ENCODE results near the gene CAB39L. TPM values are rescaled to one million over a fixed set of nuclear protein-coding genes. Genes with fewer than 3 reads are reported as not detected.

CAB39L gene
- total and polyA plus RNA-seq, 2 of the 13 experiments (the other 11 are each of a cell fraction or from before 2014, with no cell fraction given), result 3.1 to 6.1 TPM

GRCh38 chr13:49464085-49464484, 20.2 kb upstream of the CAB39L start:
- WGBS (ENCODE audit: low lambda C conversion rate), result 64% methylated on average over 1 of the region's 1 CpG
- TF ChIP-seq ZNF782 (CRISPR knock-in tag; IDR thresholded peaks at IDR 0.05; ENCODE audit: borderline replicate concordance) (no peak), ZSCAN30 (CRISPR knock-in tag; IDR thresholded peaks at IDR 0.05) (no peak), PATZ1 (CRISPR knock-in tag; IDR thresholded peaks at IDR 0.05) (no peak), ZNF576 (CRISPR knock-in tag; IDR thresholded peaks at IDR 0.05) (no peak), ARNT2 (CRISPR knock-in tag; IDR thresholded peaks at IDR 0.05; ENCODE audit: low read depth) (no peak), RNF2 (conservative IDR thresholded peaks at IDR 0.05; ENCODE audit: low read depth) (no peak), ZNF768 (CRISPR knock-in tag; IDR thresholded peaks at IDR 0.05) (no peak), ZNF710 (CRISPR knock-in tag; IDR thresholded peaks at IDR 0.05; ENCODE audit: borderline replicate concordance) (no peak), UBTF (CRISPR knock-in tag; IDR thresholded peaks at IDR 0.05) (no peak), KDM5A (IDR thresholded peaks at IDR 0.05; ENCODE audit: borderline replicate concordance, low read length) (no peak), ZNF121 (CRISPR knock-in tag; IDR thresholded peaks at IDR 0.05) (no peak), ZMYM4 (CRISPR knock-in tag; IDR thresholded peaks at IDR 0.05) (no peak), MED13 (CRISPR knock-in tag; IDR thresholded peaks at IDR 0.05) (no peak), ZNF10 (CRISPR knock-in tag; IDR thresholded peaks at IDR 0.05; ENCODE audit: borderline replicate concordance, low read depth) (no peak)
- Histone ChIP-seq H3K4me3 (replicated peaks in 1 of 3; ENCODE audit: insufficient read depth in 1 of 3, low read depth in 2 of 3, low read length in 3 of 3) (no peak overlapping the region), H3K36me3 (replicated peaks in 1 of 2; ENCODE audit: control insufficient read depth in 1 of 2, insufficient read depth in 2 of 2, low read length in 2 of 2) (peaks cover 8 to 20% of the 10 kb centered on the region in 2 experiments), H3K4me1 (ENCODE audit: insufficient read depth, low read length) (peaks cover 40% of the 10 kb centered on the region), H3K79me2 (ENCODE audit: insufficient read depth, low read length) (no peaks in the 10 kb centered on the region), H4K20me1 (ENCODE audit: insufficient read depth, low read length) (no peaks in the 10 kb centered on the region), H3K27me3 (ENCODE audit: control insufficient read depth in 1 of 2, insufficient read depth in 2 of 2, low read length in 2 of 2) (no peaks in the 10 kb centered on the region), H3K9me3 (ENCODE audit: low read length) (peaks cover 17% of the 10 kb centered on the region), H3K27ac (ENCODE audit: extremely low read length, insufficient read depth, low read length) (peak overlapping the region; percentile 96), H2AFZ (ENCODE audit: low read length) (no peak overlapping the region), H3K9ac (ENCODE audit: insufficient read depth, low read depth, low read length) (no peak overlapping the region), H3K4me2 (ENCODE audit: low read depth, low read length) (no peak overlapping the region)
- BruUV-seq (replicated peaks), result no TSS peak
- ChIA-PET CTCF (ENCODE audit: low intra/inter-chr PET ratio, low total read pairs) (no interaction called here), POLR2A (no interaction called here)
- DNase-seq (ENCODE audit: low spot score) (no peak), FAIRE-seq (no peak), ATAC-seq (no peak)
- in situ Hi-C loops (cut with HindIII; ENCODE audit: extremely low pct_ligation_motif_present, low pct_unique_long_range_greater_than_20kb), result no loop called here
- intact Hi-C loops (cut with micrococcal nuclease; ENCODE audit: unreplicated experiment), result no loop called here

All from HepG2 (cell line).